Mucosa of stomach (tissue), 1 donor: ENCODE data around the gene PID1.

Experiments used
- H3K27me3 ChIP-seq: one replicate; pipeline ENCODE4 v1.7.0; 2013; ENCODE audit warnings: mild to moderate bottlenecking, low read length; ENCODE audit not compliant: control insufficient read depth, insufficient read depth
- H3K36me3 ChIP-seq: one replicate; pipeline ENCODE4 v1.7.0; 2013; ENCODE audit warnings: low read length; ENCODE audit not compliant: control insufficient read depth, insufficient read depth
- H3K4me1 ChIP-seq: one replicate; pipeline ENCODE4 v1.7.0; 2013; ENCODE audit warnings: mild to moderate bottlenecking, low read length; ENCODE audit not compliant: control insufficient read depth, insufficient read depth
- H3K4me3 ChIP-seq: one replicate; pipeline ENCODE4 v1.7.0; 2013; ENCODE audit warnings: low read length
- H3K9ac ChIP-seq: one replicate; pipeline ENCODE4 v1.7.0; 2013; ENCODE audit warnings: mild to moderate bottlenecking, low read length, moderate library complexity
- H3K9me3 ChIP-seq: one replicate; pipeline ENCODE4 v1.7.0; 2013; ENCODE audit warnings: mild to moderate bottlenecking, low read length, moderate library complexity; ENCODE audit not compliant: control insufficient read depth
- donor health status: Pancreatic carcinoma.

PID1 gene

GRCh38 chr2:229279516-229279915 is 8.4 kb upstream of the PID1 start:
- no peak overlapping the region for H3K9ac ChIP-seq
- no peak overlapping the region for H3K4me3 ChIP-seq
- H3K36me3 ChIP-seq = no peaks in the 10 kb centered on the region
- no peaks in the 10 kb centered on the region for H3K27me3 ChIP-seq
- no peaks in the 10 kb centered on the region for H3K9me3 ChIP-seq
- no peaks in the 10 kb centered on the region for H3K4me1 ChIP-seq

GRCh38 chr2:229275506-229275905 is 4.4 kb upstream of the PID1 start:
- no peaks in the 10 kb centered on the region for H3K9me3 ChIP-seq
- H3K9ac ChIP-seq = no peak overlapping the region
- H3K4me3 ChIP-seq = no peak overlapping the region
- no peaks in the 10 kb centered on the region for H3K27me3 ChIP-seq
- H3K36me3 ChIP-seq = no peaks in the 10 kb centered on the region
- peaks cover 30% of the 10 kb centered on the region for H3K4me1 ChIP-seq

- peaks cover 9% of the 10 kb centered on the region for H3K27me3 ChIP-seq
- H3K36me3 ChIP-seq = no peaks in the 10 kb centered on the region
- peaks cover 40% of the 10 kb centered on the region for H3K4me1 ChIP-seq
- H3K9ac ChIP-seq = peak overlapping the region; percentile 20
- H3K9me3 ChIP-seq = no peaks in the 10 kb centered on the region
- H3K4me3 ChIP-seq = peak overlapping the region; percentile 37
Observed at GRCh38 chr2:229273723-229274338, 2.7 kb upstream of the PID1 start.

- Histone ChIP-seq H3K9me3 (no peaks in the 10 kb centered on the region), H3K27me3 (peaks cover 9% of the 10 kb centered on the region), H3K4me3 (no peak overlapping the region), H3K4me1 (peaks cover 40% of the 10 kb centered on the region), H3K9ac (no peak overlapping the region), H3K36me3 (no peaks in the 10 kb centered on the region)
Observed at GRCh38 chr2:229273006-229273722, 2.1 kb upstream of the PID1 start.

GRCh38 chr2:229269941-229270340 is 1.1 kb downstream of the PID1 start:
- Histone ChIP-seq H3K9me3 (no peaks in the 10 kb centered on the region), H3K27me3 (peaks cover 9% of the 10 kb centered on the region), H3K4me1 (peaks cover 40% of the 10 kb centered on the region), H3K9ac (peak overlapping the region; percentile 69), H3K4me3 (peak overlapping the region; percentile 6), H3K36me3 (no peaks in the 10 kb centered on the region)

- Histone ChIP-seq H3K9ac (peak overlapping the region; percentile 69), H3K36me3 (no peaks in the 10 kb centered on the region), H3K4me3 (peak overlapping the region; percentile 6)
Observed at GRCh38 chr2:229269146-229269545, 1.9 kb downstream of the PID1 start.

GRCh38 chr2:229268626-229269025 is 2.5 kb downstream of the PID1 start:
- Histone ChIP-seq H3K27me3 (peaks cover 9% of the 10 kb centered on the region), H3K36me3 (no peaks in the 10 kb centered on the region), H3K9ac (no peak overlapping the region), H3K9me3 (no peaks in the 10 kb centered on the region), H3K4me1 (peaks cover 35% of the 10 kb centered on the region), H3K4me3 (no peak overlapping the region)

More at GRCh38 chr2:229269146-229269545, 1.9 kb downstream of the PID1 start:
- Histone ChIP-seq H3K4me1 (peaks cover 40% of the 10 kb centered on the region), H3K27me3 (peaks cover 9% of the 10 kb centered on the region), H3K9me3 (no peaks in the 10 kb centered on the region)

GRCh38 chr2:229267080-229267479 is 4.0 kb downstream of the PID1 start:
- Histone ChIP-seq H3K27me3 (peaks cover 9% of the 10 kb centered on the region), H3K9ac (no peak overlapping the region), H3K36me3 (no peaks in the 10 kb centered on the region), H3K9me3 (no peaks in the 10 kb centered on the region), H3K4me1 (peaks cover 20% of the 10 kb centered on the region), H3K4me3 (no peak overlapping the region)

- H3K27me3 ChIP-seq = peaks cover 9% of the 10 kb centered on the region
- H3K36me3 ChIP-seq = no peaks in the 10 kb centered on the region
- no peak overlapping the region for H3K4me3 ChIP-seq
- no peak overlapping the region for H3K9ac ChIP-seq
- H3K9me3 ChIP-seq = no peaks in the 10 kb centered on the region
- H3K4me1 ChIP-seq = peaks cover 12% of the 10 kb centered on the region
Observed at GRCh38 chr2:229265727-229266126, 5.4 kb downstream of the PID1 start.

GRCh38 chr2:229261599-229261998 is 9.5 kb downstream of the PID1 start:
- H3K9ac ChIP-seq = no peak overlapping the region
- no peaks in the 10 kb centered on the region for H3K36me3 ChIP-seq
- no peaks in the 10 kb centered on the region for H3K27me3 ChIP-seq
- H3K4me3 ChIP-seq = no peak overlapping the region
- H3K9me3 ChIP-seq = no peaks in the 10 kb centered on the region
- no peaks in the 10 kb centered on the region for H3K4me1 ChIP-seq

GRCh38 chr2:229261076-229261475 is 10.0 kb downstream of the PID1 start:
- Histone ChIP-seq H3K9ac (no peak overlapping the region), H3K36me3 (no peaks in the 10 kb centered on the region), H3K4me1 (no peaks in the 10 kb centered on the region), H3K9me3 (no peaks in the 10 kb centered on the region), H3K4me3 (no peak overlapping the region), H3K27me3 (no peaks in the 10 kb centered on the region)

GRCh38 chr2:229257985-229258384 is 13.1 kb downstream of the PID1 start:
- no peak overlapping the region for H3K9ac ChIP-seq
- H3K27me3 ChIP-seq = no peaks in the 10 kb centered on the region
- no peaks in the 10 kb centered on the region for H3K9me3 ChIP-seq
- no peaks in the 10 kb centered on the region for H3K4me1 ChIP-seq
- no peaks in the 10 kb centered on the region for H3K36me3 ChIP-seq
- H3K4me3 ChIP-seq = no peak overlapping the region
